Measurements from ENCODE around the gene ID2.
A peak's percentile ranks its signal among the peaks of the same experiment; 100 is the strongest.

DNA sequence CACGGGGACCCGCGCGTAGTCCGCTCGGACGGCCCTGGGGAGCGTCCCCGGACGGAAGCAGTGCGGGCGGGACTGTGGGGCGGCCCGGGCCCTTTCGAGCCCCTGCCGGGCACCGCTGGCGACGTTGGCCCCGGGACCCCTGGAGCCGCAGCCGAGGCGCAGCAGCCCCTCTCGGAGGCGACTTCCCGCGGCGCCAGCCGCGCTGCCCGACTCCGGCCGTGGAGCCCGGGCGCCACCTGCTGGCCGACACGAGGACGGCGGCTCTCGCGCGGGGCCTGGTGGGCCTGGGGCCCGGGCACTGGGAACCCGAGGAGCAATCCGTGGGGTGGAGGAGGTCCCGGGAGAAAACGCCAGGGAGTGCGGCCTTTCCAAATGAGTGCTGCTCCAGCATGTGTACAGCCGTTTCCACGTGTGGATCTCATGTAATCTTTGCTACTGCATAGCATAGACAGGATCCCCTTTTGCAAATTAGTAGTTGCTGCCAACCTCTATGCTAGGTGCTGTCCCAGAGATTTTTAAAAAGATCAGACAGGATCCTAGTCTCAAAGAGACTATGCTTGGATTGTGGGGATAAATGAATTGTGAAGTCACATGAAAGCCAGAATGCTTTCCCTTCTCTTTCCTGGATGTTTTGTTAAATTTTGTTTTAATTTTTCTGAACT, 4.0 kb downstream of the ID2 start:
- TF ChIP-seq POLR2AphosphoS5 (IDR thresholded peaks at IDR 0.05) (no peak), POLR2A (IDR thresholded peaks at IDR 0.05) (no peak)
- TF ChIP-seq, protein P1, sequence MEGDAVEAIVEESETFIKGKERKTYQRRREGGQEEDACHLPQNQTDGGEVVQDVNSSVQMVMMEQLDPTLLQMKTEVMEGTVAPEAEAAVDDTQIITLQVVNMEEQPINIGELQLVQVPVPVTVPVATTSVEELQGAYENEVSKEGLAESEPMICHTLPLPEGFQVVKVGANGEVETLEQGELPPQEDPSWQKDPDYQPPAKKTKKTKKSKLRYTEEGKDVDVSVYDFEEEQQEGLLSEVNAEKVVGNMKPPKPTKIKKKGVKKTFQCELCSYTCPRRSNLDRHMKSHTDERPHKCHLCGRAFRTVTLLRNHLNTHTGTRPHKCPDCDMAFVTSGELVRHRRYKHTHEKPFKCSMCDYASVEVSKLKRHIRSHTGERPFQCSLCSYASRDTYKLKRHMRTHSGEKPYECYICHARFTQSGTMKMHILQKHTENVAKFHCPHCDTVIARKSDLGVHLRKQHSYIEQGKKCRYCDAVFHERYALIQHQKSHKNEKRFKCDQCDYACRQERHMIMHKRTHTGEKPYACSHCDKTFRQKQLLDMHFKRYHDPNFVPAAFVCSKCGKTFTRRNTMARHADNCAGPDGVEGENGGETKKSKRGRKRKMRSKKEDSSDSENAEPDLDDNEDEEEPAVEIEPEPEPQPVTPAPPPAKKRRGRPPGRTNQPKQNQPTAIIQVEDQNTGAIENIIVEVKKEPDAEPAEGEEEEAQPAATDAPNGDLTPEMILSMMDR (IDR thresholded peaks at IDR 0.05) = peak; percentile 98 to 99 (median 98)
